ENCODE results near the gene SLC22A13.

SLC22A13 gene

GRCh38 chr3:38267662-38268061 lies 2.0 kb downstream of the SLC22A13 start:
- no peak overlapping the region for H3K9ac ChIP-seq (ENCODE audit: low read length)
- H3K4me3 ChIP-seq (ENCODE audit: low read length) = no peak overlapping the region
- no peaks in the 10 kb centered on the region for H3K27me3 ChIP-seq (ENCODE audit: control insufficient read depth, insufficient read depth, low read length)
- no peaks in the 10 kb centered on the region for H3K9me3 ChIP-seq (ENCODE audit: control insufficient read depth, low read length)
- H3K36me3 ChIP-seq (ENCODE audit: control insufficient read depth, insufficient read depth, low read length) = no peaks in the 10 kb centered on the region
- no peaks in the 10 kb centered on the region for H3K4me1 ChIP-seq (ENCODE audit: control insufficient read depth, insufficient read depth, low read length)

DNA sequence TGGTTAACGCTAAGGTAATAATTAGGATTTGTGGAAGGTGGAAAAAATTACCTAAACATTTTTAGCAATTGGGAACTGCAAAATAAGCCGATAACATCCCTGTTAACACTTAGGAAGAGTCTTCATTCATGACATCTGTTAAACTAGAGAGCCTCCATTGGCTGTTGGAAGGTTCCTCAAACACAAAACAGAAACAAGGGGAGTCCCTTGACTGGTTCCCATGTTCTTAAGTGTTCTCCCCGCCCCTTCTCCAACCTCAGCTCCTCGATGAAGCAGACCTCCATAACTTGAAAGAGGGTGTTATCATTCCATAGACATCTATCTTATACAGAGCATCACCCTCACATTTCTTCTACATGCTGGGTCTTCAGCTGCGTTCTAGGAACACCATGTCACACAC lies 2.5 kb downstream of the SLC22A13 start:
- no peaks in the 10 kb centered on the region for H3K36me3 ChIP-seq (ENCODE audit: control insufficient read depth, insufficient read depth, low read length)
- no peaks in the 10 kb centered on the region for H3K27me3 ChIP-seq (ENCODE audit: control insufficient read depth, insufficient read depth, low read length)
- no peaks in the 10 kb centered on the region for H3K9me3 ChIP-seq (ENCODE audit: control insufficient read depth, low read length)
- H3K4me3 ChIP-seq (ENCODE audit: low read length) = no peak overlapping the region
- no peak overlapping the region for H3K9ac ChIP-seq (ENCODE audit: low read length)
- H3K4me1 ChIP-seq (ENCODE audit: control insufficient read depth, insufficient read depth, low read length) = no peaks in the 10 kb centered on the region

- Histone ChIP-seq H3K4me3 (ENCODE audit: low read length) (no peak overlapping the region), H3K36me3 (ENCODE audit: control insufficient read depth, insufficient read depth, low read length) (no peaks in the 10 kb centered on the region), H3K9ac (ENCODE audit: low read length) (no peak overlapping the region), H3K9me3 (ENCODE audit: control insufficient read depth, low read length) (no peaks in the 10 kb centered on the region), H3K27me3 (ENCODE audit: control insufficient read depth, insufficient read depth, low read length) (no peaks in the 10 kb centered on the region), H3K4me1 (ENCODE audit: control insufficient read depth, insufficient read depth, low read length) (no peaks in the 10 kb centered on the region)
Observed at GRCh38 chr3:38268522-38268921, 2.9 kb downstream of the SLC22A13 start.

GRCh38 chr3:38270606-38271005 lies 5.0 kb downstream of the SLC22A13 start:
- Histone ChIP-seq H3K27me3 (ENCODE audit: control insufficient read depth, insufficient read depth, low read length) (no peaks in the 10 kb centered on the region), H3K4me3 (ENCODE audit: low read length) (no peak overlapping the region), H3K9me3 (ENCODE audit: control insufficient read depth, low read length) (no peaks in the 10 kb centered on the region), H3K36me3 (ENCODE audit: control insufficient read depth, insufficient read depth, low read length) (no peaks in the 10 kb centered on the region), H3K9ac (ENCODE audit: low read length) (no peak overlapping the region), H3K4me1 (ENCODE audit: control insufficient read depth, insufficient read depth, low read length) (no peaks in the 10 kb centered on the region)

GRCh38 chr3:38271553-38271952 lies 5.9 kb downstream of the SLC22A13 start:
- no peaks in the 10 kb centered on the region for H3K27me3 ChIP-seq (ENCODE audit: control insufficient read depth, insufficient read depth, low read length)
- H3K9ac ChIP-seq (ENCODE audit: low read length) = no peak overlapping the region
- H3K4me1 ChIP-seq (ENCODE audit: control insufficient read depth, insufficient read depth, low read length) = no peaks in the 10 kb centered on the region
- H3K4me3 ChIP-seq (ENCODE audit: low read length) = no peak overlapping the region
- no peaks in the 10 kb centered on the region for H3K9me3 ChIP-seq (ENCODE audit: control insufficient read depth, low read length)
- H3K36me3 ChIP-seq (ENCODE audit: control insufficient read depth, insufficient read depth, low read length) = no peaks in the 10 kb centered on the region

- H3K36me3 ChIP-seq (ENCODE audit: control insufficient read depth, insufficient read depth, low read length) = no peaks in the 10 kb centered on the region
- H3K4me1 ChIP-seq (ENCODE audit: control insufficient read depth, insufficient read depth, low read length) = no peaks in the 10 kb centered on the region
- H3K9me3 ChIP-seq (ENCODE audit: control insufficient read depth, low read length) = no peaks in the 10 kb centered on the region
- H3K4me3 ChIP-seq (ENCODE audit: low read length) = no peak overlapping the region
- H3K27me3 ChIP-seq (ENCODE audit: control insufficient read depth, insufficient read depth, low read length) = no peaks in the 10 kb centered on the region
- no peak overlapping the region for H3K9ac ChIP-seq (ENCODE audit: low read length)
Observed at GRCh38 chr3:38274864-38275649, 9.4 kb downstream of the SLC22A13 start.

GRCh38 chr3:38275658-38276057 lies 10.0 kb downstream of the SLC22A13 start:
- Histone ChIP-seq H3K4me1 (ENCODE audit: control insufficient read depth, insufficient read depth, low read length) (no peaks in the 10 kb centered on the region), H3K27me3 (ENCODE audit: control insufficient read depth, insufficient read depth, low read length) (no peaks in the 10 kb centered on the region), H3K9me3 (ENCODE audit: control insufficient read depth, low read length) (no peaks in the 10 kb centered on the region), H3K4me3 (ENCODE audit: low read length) (no peak overlapping the region), H3K36me3 (ENCODE audit: control insufficient read depth, insufficient read depth, low read length) (no peaks in the 10 kb centered on the region), H3K9ac (ENCODE audit: low read length) (no peak overlapping the region)

- Histone ChIP-seq H3K4me1 (ENCODE audit: control insufficient read depth, insufficient read depth, low read length) (no peaks in the 10 kb centered on the region), H3K4me3 (ENCODE audit: low read length) (no peak overlapping the region), H3K36me3 (ENCODE audit: control insufficient read depth, insufficient read depth, low read length) (no peaks in the 10 kb centered on the region), H3K27me3 (ENCODE audit: control insufficient read depth, insufficient read depth, low read length) (no peaks in the 10 kb centered on the region), H3K9ac (ENCODE audit: low read length) (no peak overlapping the region), H3K9me3 (ENCODE audit: control insufficient read depth, low read length) (no peaks in the 10 kb centered on the region)
Observed at GRCh38 chr3:38276081-38276916, 10.7 kb downstream of the SLC22A13 start.

- no peak overlapping the region for H3K9ac ChIP-seq (ENCODE audit: low read length)
- H3K4me3 ChIP-seq (ENCODE audit: low read length) = no peak overlapping the region
- no peaks in the 10 kb centered on the region for H3K36me3 ChIP-seq (ENCODE audit: control insufficient read depth, insufficient read depth, low read length)
- no peaks in the 10 kb centered on the region for H3K27me3 ChIP-seq (ENCODE audit: control insufficient read depth, insufficient read depth, low read length)
- H3K9me3 ChIP-seq (ENCODE audit: control insufficient read depth, low read length) = no peaks in the 10 kb centered on the region
- no peaks in the 10 kb centered on the region for H3K4me1 ChIP-seq (ENCODE audit: control insufficient read depth, insufficient read depth, low read length)
Observed at GRCh38 chr3:38276917-38277630, 11.5 kb downstream of the SLC22A13 start.

DNA sequence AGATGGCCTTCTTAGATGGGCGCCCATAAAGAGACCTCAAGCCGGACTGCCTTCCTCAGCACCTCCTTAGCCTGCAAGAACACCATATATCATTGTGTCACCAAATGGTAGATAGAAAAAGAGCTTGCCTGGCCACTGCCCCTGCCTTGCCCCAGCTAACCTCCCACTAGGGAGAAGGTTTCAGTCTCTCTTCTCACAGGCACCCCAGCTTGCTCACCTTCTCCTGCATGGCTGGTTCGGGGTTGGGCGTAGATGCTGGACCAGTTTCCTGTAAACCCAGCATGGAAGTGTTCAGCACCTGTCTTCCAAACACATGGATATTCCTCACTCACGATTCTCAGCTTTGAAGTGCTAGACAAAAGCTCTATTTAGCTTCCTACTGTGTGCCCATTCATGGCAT lies 13.2 kb downstream of the SLC22A13 start:
- Histone ChIP-seq H3K9me3 (ENCODE audit: control insufficient read depth, low read length) (no peaks in the 10 kb centered on the region), H3K4me1 (ENCODE audit: control insufficient read depth, insufficient read depth, low read length) (no peaks in the 10 kb centered on the region), H3K9ac (ENCODE audit: low read length) (no peak overlapping the region), H3K4me3 (ENCODE audit: low read length) (no peak overlapping the region), H3K27me3 (ENCODE audit: control insufficient read depth, insufficient read depth, low read length) (no peaks in the 10 kb centered on the region), H3K36me3 (ENCODE audit: control insufficient read depth, insufficient read depth, low read length) (no peaks in the 10 kb centered on the region)

DNA sequence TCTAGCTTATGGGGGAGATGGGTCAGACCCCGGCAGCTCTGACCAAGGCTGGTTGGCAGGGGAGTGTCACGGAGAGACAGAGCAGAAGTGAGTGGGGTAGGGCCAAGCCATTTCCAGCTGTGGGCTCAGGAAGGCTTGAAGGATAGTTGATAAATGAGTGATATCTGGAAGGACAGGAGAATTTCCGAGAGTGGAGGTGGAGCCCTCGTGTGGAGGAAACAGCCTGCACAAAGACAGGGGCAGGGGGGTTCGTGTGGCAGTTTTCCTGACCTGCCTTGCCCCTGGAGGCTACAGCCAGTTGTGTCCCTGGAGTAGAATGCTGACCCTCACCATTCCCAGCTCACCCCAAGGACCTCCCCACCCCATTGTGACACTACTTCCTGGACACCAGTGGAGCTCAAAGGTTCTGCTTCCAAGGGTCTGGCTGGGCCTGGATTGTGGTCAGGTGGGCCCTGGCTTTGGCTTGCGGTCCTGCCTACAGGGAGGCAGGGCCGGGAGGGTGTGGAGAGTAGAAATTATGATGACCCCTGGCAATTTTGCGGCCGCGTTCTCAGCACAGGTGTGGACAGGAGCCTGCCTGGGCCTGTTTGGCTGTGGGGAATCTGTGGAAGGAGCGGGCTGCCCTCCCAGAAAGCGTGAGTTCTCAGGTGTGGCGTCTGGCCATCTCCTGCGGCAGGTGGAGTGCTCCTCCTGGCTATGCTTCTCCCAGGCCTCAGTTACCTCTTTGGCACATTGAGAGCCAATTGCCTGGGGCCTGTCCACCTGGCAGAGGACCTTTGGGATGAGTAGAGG lies 16.5 kb downstream of the SLC22A13 start, which contains the start of gene SLC22A14:
Gene SLC22A14 (plus strand): TSS at position 400 of the 792 bp plus-strand sequence. CDS start 23,733 bp downstream, outside the sequence.
- no peaks in the 10 kb centered on the region for H3K27me3 ChIP-seq (ENCODE audit: control insufficient read depth, insufficient read depth, low read length)
- H3K9ac ChIP-seq (ENCODE audit: low read length) = no peak within 1 kb of the TSS
- no peaks in the 10 kb centered on the region for H3K9me3 ChIP-seq (ENCODE audit: control insufficient read depth, low read length)
- no peaks in the 10 kb centered on the region for H3K36me3 ChIP-seq (ENCODE audit: control insufficient read depth, insufficient read depth, low read length)
- no peak within 1 kb of the TSS for H3K4me3 ChIP-seq (ENCODE audit: low read length)
- H3K4me1 ChIP-seq (ENCODE audit: control insufficient read depth, insufficient read depth, low read length) = no peaks in the 10 kb centered on the region
